GM18508 (cell line): ENCODE measurements around the gene DENND2D.

ENCODE experiments used
- ATAC-seq: cut with Tn5 transposase; IDR thresholded peaks from one replicate; pipeline ENCODE4 v1.9.1; 2021; ENCODE audit warnings: moderate number of reproducible peaks; ENCODE audit not compliant: insufficient read depth, unreplicated experiment

The DENND2D gene

GRCh38 chr1:111204983-111205713 is 4.7 kb upstream of the DENND2D start:
- no peak for ATAC-seq

GRCh38 chr1:111204201-111204982 is 3.9 kb upstream of the DENND2D start:
- ATAC-seq: no peak

- no peak for ATAC-seq
Observed at GRCh38 chr1:111203681-111204200, 3.3 kb upstream of the DENND2D start.

GRCh38 chr1:111202707-111203623 is 2.5 kb upstream of the DENND2D start:
- ATAC-seq: no peak

GRCh38 chr1:111202366-111202706 is 1.9 kb upstream of the DENND2D start:
- no peak for ATAC-seq

GRCh38 chr1:111201275-111202090 is 1.0 kb upstream of the DENND2D start:
- ATAC-seq: no peak

GRCh38 chr1:111200802-111201161 is 336 bp upstream of the DENND2D start:
- no peak for ATAC-seq

- ATAC-seq: no peak
Observed at GRCh38 chr1:111199329-111199728, 1.1 kb downstream of the DENND2D start.

- no peak for ATAC-seq
Observed at GRCh38 chr1:111198836-111199235, 1.6 kb downstream of the DENND2D start.

GRCh38 chr1:111197598-111198284 is 2.7 kb downstream of the DENND2D start:
- no peak for ATAC-seq

- ATAC-seq: no peak
Observed at GRCh38 chr1:111196213-111196612, 4.2 kb downstream of the DENND2D start.

- no peak for ATAC-seq
Observed at GRCh38 chr1:111195002-111195684, 5.3 kb downstream of the DENND2D start.

- no peak for ATAC-seq
Observed at GRCh38 chr1:111193712-111194480, 6.5 kb downstream of the DENND2D start.

- ATAC-seq: no peak
Observed at GRCh38 chr1:111192658-111193519, 7.6 kb downstream of the DENND2D start.

GRCh38 chr1:111192074-111192473 is 8.4 kb downstream of the DENND2D start:
- ATAC-seq: no peak

- ATAC-seq: no peak
Observed at GRCh38 chr1:111191496-111191895, 8.9 kb downstream of the DENND2D start.

- no peak for ATAC-seq
Observed at GRCh38 chr1:111190931-111191451, 9.5 kb downstream of the DENND2D start.
